HepG2 (cell line): Measurements from ENCODE around the gene PPIL6. TPM values are rescaled to one million over a fixed set of nuclear protein-coding genes. Genes with fewer than 3 reads are reported as not detected.
A peak's percentile ranks its signal among the peaks of the same experiment; 100 is the strongest.

Experiments
- FOXA1 ChIP-seq, 2 experiments: fragments of 450-650 bp in 1 of 2; sonication (generic) in 1 of 2; formaldehyde crosslinking in 1 of 2; IDR thresholded peaks; 2 replicates each; pipeline versions ENCODE4 v1.4.0 to v1.6.1; 2016 to 2020; ENCODE audit warnings: missing genetic modification reagents in 1 of 2
- GABPB1 ChIP-seq: IDR thresholded peaks from 2 replicates; pipeline ENCODE4 v1.6.1; 2016; ENCODE audit warnings: mild to moderate bottlenecking, missing genetic modification reagents, moderate library complexity, missing compliant biosample characterization
- GMEB1 ChIP-seq: sonication (generic); formaldehyde crosslinking; IDR thresholded peaks from 2 replicates; pipeline ENCODE4 v1.5.1; 2020; ENCODE audit warnings: missing genetic modification reagents, mild to moderate bottlenecking, borderline replicate concordance
- HOXA9 ChIP-seq: sonication (generic); formaldehyde crosslinking; IDR thresholded peaks from 2 replicates; pipeline ENCODE4 v1.8.1; 2022; ENCODE audit warnings: missing genetic modification reagents, mild to moderate bottlenecking, moderate library complexity, borderline replicate concordance
- KLF12 ChIP-seq: sonication (generic); formaldehyde crosslinking; IDR thresholded peaks from 2 replicates; pipeline ENCODE4 v1.4.0; 2020; ENCODE audit warnings: missing genetic modification reagents, borderline replicate concordance
- LBX2 ChIP-seq: sonication (generic); formaldehyde crosslinking; IDR thresholded peaks from 2 replicates; pipeline ENCODE4 v1.5.0; 2020; ENCODE audit warnings: missing genetic modification reagents, mild to moderate bottlenecking, borderline replicate concordance
- MNT ChIP-seq: fragments of 450-650 bp; IDR thresholded peaks from 2 replicates; pipeline ENCODE4 v1.6.1; 2016
- PPARG ChIP-seq: conservative IDR thresholded peaks from 2 replicates; pipeline ENCODE4 v1.6.1; 2016; ENCODE audit warnings: missing biosample characterization, missing genetic modification reagents
- SATB2 ChIP-seq: sonication (generic); formaldehyde crosslinking; IDR thresholded peaks from 2 replicates; pipeline ENCODE4 v1.5.0; 2020; ENCODE audit warnings: missing genetic modification reagents
- SRSF1 ChIP-seq: fragments of 200-400 bp; formaldehyde crosslinking; optimal IDR thresholded peaks from 2 replicates; pipeline ENCODE3; 2017; ENCODE audit warnings: mild to moderate bottlenecking, low read depth, low read length, moderate library complexity
- THAP7 ChIP-seq: sonication (generic); formaldehyde crosslinking; IDR thresholded peaks from 2 replicates; pipeline ENCODE4 v1.8.1; 2023; ENCODE audit warnings: mild to moderate bottlenecking, missing genetic modification reagents
- ZNF678 ChIP-seq: sonication (generic); formaldehyde crosslinking; IDR thresholded peaks from 2 replicates; pipeline ENCODE4 v1.4.0; 2020; ENCODE audit warnings: mild to moderate bottlenecking, missing genetic modification reagents
- ZNF772 ChIP-seq: sonication (generic); formaldehyde crosslinking; IDR thresholded peaks from 2 replicates; pipeline ENCODE4 v1.5.0; 2020; ENCODE audit warnings: mild to moderate bottlenecking, missing genetic modification reagents
- polyA plus RNA-seq, 8 experiments: library from polyadenylated mRNA; depleted of rRNA in 3 of 8; stranded (reverse) in 7 of 8; unstranded in 1 of 8; fragments of >200 nt; fragmentation: Illumina TruSeq in 4 of 8; extraction: Trizol in 4 of 8; gene quantifications; 2 replicates each; pipeline versions ENCODE4 v1.2.1 to v1.2.3, GENCODE V29; 2011 to 2016; ENCODE audit warnings: low read depth in 4 of 8, missing spikeins in 1 of 8, mixed read lengths in 1 of 8; ENCODE audit not compliant: insufficient read depth in 1 of 8
- total RNA-seq, 5 experiments: library from RNA; depleted of rRNA; stranded (reverse); fragments of >200 nt; fragmentation: Illumina TruSeq; extraction: Trizol; gene quantifications; 2 replicates each; pipeline ENCODE4 v1.2.3, GENCODE V29; 2016; ENCODE audit warnings: low read depth in 1 of 5
- TF ChIP-seq, protein P1 (sequence below): sonication (generic); formaldehyde crosslinking; conservative IDR thresholded peaks from 2 replicates; pipeline ENCODE4 v1.5.0; 2020; ENCODE audit warnings: missing genetic modification reagents
- TF ChIP-seq, protein P2 (sequence below): IDR thresholded peaks from 2 replicates; pipeline ENCODE4 v1.6.1; 2016; ENCODE audit warnings: missing compliant biosample characterization, missing genetic modification reagents, borderline replicate concordance
- TF ChIP-seq, protein P3 (sequence below), 2 experiments: IDR thresholded peaks; 2 replicates each; pipeline ENCODE4 v1.6.1; 2011 to 2012; ENCODE audit warnings: low read length in 2 of 2, borderline replicate concordance in 1 of 2, low read depth in 1 of 2, mild to moderate bottlenecking in 1 of 2, moderate library complexity in 1 of 2

Gene PPIL6
- total and polyA plus RNA-seq, 2 of the 13 experiments (the other 11 are each of a cell fraction or from before 2014, with no cell fraction given) = 0.22 to 0.46 TPM

DNA sequence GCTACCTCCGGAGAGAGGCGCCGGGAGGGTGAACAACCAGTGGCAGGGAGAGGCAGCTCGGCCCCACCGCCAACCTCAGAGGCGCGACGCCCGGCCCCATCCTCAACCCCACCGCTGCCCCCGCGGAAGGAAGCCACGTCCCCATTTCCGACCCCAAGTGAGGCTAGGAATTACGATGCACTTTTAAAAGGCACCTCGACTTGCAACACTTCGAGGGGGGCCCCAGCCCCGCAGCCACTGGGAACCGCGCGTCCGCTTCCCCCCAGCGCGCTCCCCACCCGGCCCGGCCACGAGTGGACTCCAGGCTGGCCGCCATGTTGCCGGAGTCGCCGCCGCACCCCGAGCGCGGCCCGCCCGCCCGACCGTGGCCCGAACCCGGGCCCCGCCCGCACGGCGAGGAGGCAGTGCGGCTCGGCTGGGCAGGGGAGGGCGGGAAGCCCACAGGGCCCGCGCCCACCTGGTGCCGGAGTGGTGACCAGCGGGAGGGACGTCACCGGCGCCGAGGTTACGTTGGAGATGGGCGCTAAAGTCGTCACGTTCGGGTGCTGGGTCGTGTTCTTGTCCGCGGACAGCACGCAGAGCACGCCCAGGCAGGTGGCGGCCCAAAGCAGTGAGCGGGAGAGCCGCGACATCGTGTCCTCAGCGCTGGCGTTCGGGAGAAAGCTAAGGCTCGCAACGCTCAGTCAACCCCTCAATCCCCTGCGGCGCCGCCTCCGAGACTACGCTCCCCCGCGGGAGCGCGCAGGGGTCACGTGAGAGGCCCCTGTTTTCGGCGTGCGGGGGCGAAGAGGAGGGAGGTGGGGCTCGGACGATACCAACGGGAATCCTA lies 58.5 kb downstream of the PPIL6 start, which contains the start of gene CD164 (continued):
- peak; percentile 78 for TF ChIP-seq GMEB1 (CRISPR knock-in tag)
- no peak; the same call in 1 of the 2 replicates for TF ChIP-seq LBX2
- no peak for TF ChIP-seq KLF12 (CRISPR knock-in tag)
- TF ChIP-seq, protein P1, sequence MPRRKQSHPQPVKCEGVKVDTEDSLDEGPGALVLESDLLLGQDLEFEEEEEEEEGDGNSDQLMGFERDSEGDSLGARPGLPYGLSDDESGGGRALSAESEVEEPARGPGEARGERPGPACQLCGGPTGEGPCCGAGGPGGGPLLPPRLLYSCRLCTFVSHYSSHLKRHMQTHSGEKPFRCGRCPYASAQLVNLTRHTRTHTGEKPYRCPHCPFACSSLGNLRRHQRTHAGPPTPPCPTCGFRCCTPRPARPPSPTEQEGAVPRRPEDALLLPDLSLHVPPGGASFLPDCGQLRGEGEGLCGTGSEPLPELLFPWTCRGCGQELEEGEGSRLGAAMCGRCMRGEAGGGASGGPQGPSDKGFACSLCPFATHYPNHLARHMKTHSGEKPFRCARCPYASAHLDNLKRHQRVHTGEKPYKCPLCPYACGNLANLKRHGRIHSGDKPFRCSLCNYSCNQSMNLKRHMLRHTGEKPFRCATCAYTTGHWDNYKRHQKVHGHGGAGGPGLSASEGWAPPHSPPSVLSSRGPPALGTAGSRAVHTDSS (CRISPR knock-in tag) = no peak
- no peak; the same call in 1 of the 2 replicates for TF ChIP-seq ZNF678 (CRISPR knock-in tag)
- TF ChIP-seq PPARG (CRISPR knock-in tag) = peak; percentile 29; the same call in 1 of the 2 replicates
- no peak for TF ChIP-seq THAP7 (CRISPR knock-in tag)
- TF ChIP-seq, protein P2, sequence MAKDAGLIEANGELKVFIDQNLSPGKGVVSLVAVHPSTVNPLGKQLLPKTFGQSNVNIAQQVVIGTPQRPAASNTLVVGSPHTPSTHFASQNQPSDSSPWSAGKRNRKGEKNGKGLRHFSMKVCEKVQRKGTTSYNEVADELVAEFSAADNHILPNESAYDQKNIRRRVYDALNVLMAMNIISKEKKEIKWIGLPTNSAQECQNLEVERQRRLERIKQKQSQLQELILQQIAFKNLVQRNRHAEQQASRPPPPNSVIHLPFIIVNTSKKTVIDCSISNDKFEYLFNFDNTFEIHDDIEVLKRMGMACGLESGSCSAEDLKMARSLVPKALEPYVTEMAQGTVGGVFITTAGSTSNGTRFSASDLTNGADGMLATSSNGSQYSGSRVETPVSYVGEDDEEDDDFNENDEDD = no peak; the same call in 1 of the 2 replicates
- peak; percentile 75; the same call in 1 of the 2 replicates for TF ChIP-seq ZNF772 (CRISPR knock-in tag)
- TF ChIP-seq, protein P3, sequence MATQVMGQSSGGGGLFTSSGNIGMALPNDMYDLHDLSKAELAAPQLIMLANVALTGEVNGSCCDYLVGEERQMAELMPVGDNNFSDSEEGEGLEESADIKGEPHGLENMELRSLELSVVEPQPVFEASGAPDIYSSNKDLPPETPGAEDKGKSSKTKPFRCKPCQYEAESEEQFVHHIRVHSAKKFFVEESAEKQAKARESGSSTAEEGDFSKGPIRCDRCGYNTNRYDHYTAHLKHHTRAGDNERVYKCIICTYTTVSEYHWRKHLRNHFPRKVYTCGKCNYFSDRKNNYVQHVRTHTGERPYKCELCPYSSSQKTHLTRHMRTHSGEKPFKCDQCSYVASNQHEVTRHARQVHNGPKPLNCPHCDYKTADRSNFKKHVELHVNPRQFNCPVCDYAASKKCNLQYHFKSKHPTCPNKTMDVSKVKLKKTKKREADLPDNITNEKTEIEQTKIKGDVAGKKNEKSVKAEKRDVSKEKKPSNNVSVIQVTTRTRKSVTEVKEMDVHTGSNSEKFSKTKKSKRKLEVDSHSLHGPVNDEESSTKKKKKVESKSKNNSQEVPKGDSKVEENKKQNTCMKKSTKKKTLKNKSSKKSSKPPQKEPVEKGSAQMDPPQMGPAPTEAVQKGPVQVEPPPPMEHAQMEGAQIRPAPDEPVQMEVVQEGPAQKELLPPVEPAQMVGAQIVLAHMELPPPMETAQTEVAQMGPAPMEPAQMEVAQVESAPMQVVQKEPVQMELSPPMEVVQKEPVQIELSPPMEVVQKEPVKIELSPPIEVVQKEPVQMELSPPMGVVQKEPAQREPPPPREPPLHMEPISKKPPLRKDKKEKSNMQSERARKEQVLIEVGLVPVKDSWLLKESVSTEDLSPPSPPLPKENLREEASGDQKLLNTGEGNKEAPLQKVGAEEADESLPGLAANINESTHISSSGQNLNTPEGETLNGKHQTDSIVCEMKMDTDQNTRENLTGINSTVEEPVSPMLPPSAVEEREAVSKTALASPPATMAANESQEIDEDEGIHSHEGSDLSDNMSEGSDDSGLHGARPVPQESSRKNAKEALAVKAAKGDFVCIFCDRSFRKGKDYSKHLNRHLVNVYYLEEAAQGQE (IDR thresholded peaks at IDR 0.05; ENCODE audit: borderline replicate concordance in 1 of 2, low read depth in 1 of 2, low read length in 2 of 2) = peak in 1 of 2 experiments; percentile 24; a peak in 2 of 4 replicates
- TF ChIP-seq MNT = no peak; the same call in 1 of the 2 replicates
- no peak for TF ChIP-seq SATB2 (CRISPR knock-in tag)
- TF ChIP-seq FOXA1 (IDR thresholded peaks at IDR 0.05) = no peak
- peak; percentile 33; the same call in 1 of the 2 replicates for TF ChIP-seq FOXA1 (CRISPR knock-in tag; IDR thresholded peaks at IDR 0.05)
- peak; percentile 74 for TF ChIP-seq GABPB1 (CRISPR knock-in tag)
- TF ChIP-seq SRSF1 = peak; percentile 96
- no peak; the same call in 1 of the 2 replicates for TF ChIP-seq HOXA9 (CRISPR knock-in tag)
